Neutrophil (primary cell): Measurements from ENCODE around the gene NR6A1.

Source experiments
- H3K27ac ChIP-seq: fragments of 200-600 bp; sonication (generic); 2 replicates; pipeline ENCODE4 v1.5.1; 2016; ENCODE audit warnings: mild to moderate bottlenecking, moderate library complexity
- H3K27me3 ChIP-seq: fragments of 200-600 bp; sonication (generic); 2 replicates; pipeline ENCODE4 v1.6.0; 2016; ENCODE audit warnings: mild to moderate bottlenecking
- H3K36me3 ChIP-seq: fragments of 200-600 bp; sonication (generic); 2 replicates; pipeline ENCODE4 v1.5.1; 2017
- H3K4me1 ChIP-seq, 2 experiments: fragments of 200-600 bp in 1 of 2; sonication (generic) in 1 of 2; 1 replicate in 1 of 2; 2 replicates in 1 of 2; pipeline versions ENCODE4 v1.5.1 to v1.6.1; 2013 to 2016; ENCODE audit warnings: low read depth in 1 of 2, low read length in 1 of 2, mild to moderate bottlenecking in 1 of 2, moderate library complexity in 1 of 2; ENCODE audit not compliant: control insufficient read depth in 1 of 2, insufficient read depth in 1 of 2
- H3K4me3 ChIP-seq, 2 experiments: fragments of 200-600 bp in 1 of 2; sonication (generic) in 1 of 2; 1 replicate in 1 of 2; 2 replicates in 1 of 2; pipeline ENCODE4 v1.5.1; 2013 to 2016; ENCODE audit warnings: low read depth in 1 of 2, low read length in 1 of 2, mild to moderate bottlenecking in 1 of 2, moderate library complexity in 1 of 2
- H3K9me3 ChIP-seq: fragments of 200-600 bp; sonication (generic); 2 replicates; pipeline ENCODE4 v1.5.1; 2016
- CTCF ChIP-seq: fragments of 200-600 bp; sonication (generic); IDR thresholded peaks from 2 replicates; pipeline ENCODE4 v1.5.1; 2016; ENCODE audit warnings: antibody characterized with exemption

NR6A1 gene

GRCh38 chr9:124696101-124696500 is 75.0 kb downstream of the NR6A1 start:
- Histone ChIP-seq H3K36me3 (no peaks in the 10 kb centered on the region), H3K4me1 (peaks cover 62 to 71% of the 10 kb centered on the region in 2 experiments), H3K4me3 (no peak overlapping the region), H3K27me3 (no peaks in the 10 kb centered on the region), H3K27ac (peak overlapping the region; percentile 80), H3K9me3 (no peaks in the 10 kb centered on the region)
- TF ChIP-seq CTCF: no peak

- Histone ChIP-seq H3K4me3 (no peak overlapping the region), H3K27ac (peak overlapping the region; percentile 80), H3K9me3 (no peaks in the 10 kb centered on the region), H3K27me3 (no peaks in the 10 kb centered on the region), H3K4me1 (peaks cover 62 to 71% of the 10 kb centered on the region in 2 experiments), H3K36me3 (no peaks in the 10 kb centered on the region)
- no peak for TF ChIP-seq CTCF
These were observed 75.7 kb downstream of the NR6A1 start for GRCh38 chr9:124695280-124695890.

GRCh38 chr9:124694414-124695279 is 76.5 kb downstream of the NR6A1 start:
- Histone ChIP-seq H3K36me3 (no peaks in the 10 kb centered on the region), H3K27me3 (no peaks in the 10 kb centered on the region), H3K4me1 (peaks cover 64 to 71% of the 10 kb centered on the region in 2 experiments), H3K9me3 (no peaks in the 10 kb centered on the region), H3K27ac (peak overlapping the region; percentile 80), H3K4me3 (no peak overlapping the region)
- TF ChIP-seq CTCF: no peak

GRCh38 chr9:124693403-124693802 is 77.7 kb downstream of the NR6A1 start:
- H3K27ac ChIP-seq: peak overlapping the region; percentile 80
- H3K4me1 ChIP-seq: peaks cover 70 to 73% of the 10 kb centered on the region in 2 experiments
- H3K36me3 ChIP-seq: no peaks in the 10 kb centered on the region
- H3K9me3 ChIP-seq: no peaks in the 10 kb centered on the region
- no peaks in the 10 kb centered on the region for H3K27me3 ChIP-seq
- H3K4me3 ChIP-seq: peak overlapping the region in 1 of 2 experiments; percentile 11
- TF ChIP-seq CTCF: no peak

GRCh38 chr9:124688238-124688904 is 82.7 kb downstream of the NR6A1 start:
- no peak overlapping the region for H3K4me3 ChIP-seq
- TF ChIP-seq CTCF: no peak
- H3K36me3 ChIP-seq: no peaks in the 10 kb centered on the region
- H3K9me3 ChIP-seq: no peaks in the 10 kb centered on the region
- no peak overlapping the region for H3K27ac ChIP-seq
- H3K4me1 ChIP-seq: peaks cover 64 to 73% of the 10 kb centered on the region in 2 experiments
- H3K27me3 ChIP-seq: no peaks in the 10 kb centered on the region
